OCI-LY7 (cell line): ENCODE data around the gene CSNK2A2. TPM values are rescaled to one million over a fixed set of nuclear protein-coding genes. Genes with fewer than 3 reads are reported as not detected.

Experiments
- BruUV-seq: library from RNA; stranded (reverse); fragments of 400-500 nt; replicated peaks from 2 replicates; lab custom pipeline; 2021; lab: Mats Ljungman, UMichigan
- CTCF ChIA-PET: fragments of 300-600 bp; sonication (Branson Sonifier 250); formaldehyde crosslinking; loops from one replicate; lab custom pipeline; 2022; ENCODE audit warnings: antibody characterized with exemption; ENCODE audit not compliant: unreplicated experiment; lab: Charles Lee
- POLR2A ChIA-PET: fragments of 300-600 bp; sonication (Branson Sonifier 250); formaldehyde crosslinking; loops from one replicate; lab custom pipeline; 2022; ENCODE audit warnings: antibody characterized with exemption; lab: Charles Lee
- DNase-seq: peaks from one replicate; pipeline ENCODE4 v3.0.0-alpha.2; 2015; ENCODE audit warnings: low spot score
- H2AFZ ChIP-seq: fragments of 200-600 bp; sonication (generic), shearing (Covaris generic); 2 replicates; pipeline ENCODE4 v1.6.1; 2014; ENCODE audit warnings: mild to moderate bottlenecking, antibody characterized with exemption, low read length, moderate library complexity
- H3K27ac ChIP-seq: fragments of 200-600 bp; sonication (generic); 2 replicates; pipeline ENCODE4 v1.5.1; 2014; ENCODE audit warnings: mixed run types, low read depth, mild to moderate bottlenecking, moderate library complexity, low read length, inconsistent platforms; ENCODE audit not compliant: poor library complexity, severe bottlenecking
- H3K36me3 ChIP-seq: fragments of 200-600 bp; sonication (generic); 2 replicates; pipeline ENCODE4 v1.6.1; 2014; ENCODE audit warnings: mild to moderate bottlenecking, antibody characterized with exemption, low read length, moderate library complexity, mixed read lengths; ENCODE audit not compliant: insufficient read depth
- H3K4me1 ChIP-seq: fragments of 200-600 bp; sonication (generic); 2 replicates; pipeline ENCODE4 v1.5.1; 2014; ENCODE audit warnings: mild to moderate bottlenecking, low read length; ENCODE audit not compliant: insufficient read depth, poor library complexity, severe bottlenecking
- H3K4me2 ChIP-seq: fragments of 200-600 bp; sonication (generic); 2 replicates; pipeline ENCODE4 v1.6.1; 2014; ENCODE audit warnings: mild to moderate bottlenecking, low read length
- H3K4me3 ChIP-seq: fragments of 200-600 bp; sonication (generic); 2 replicates; pipeline ENCODE4 v1.5.1; 2014; ENCODE audit warnings: mild to moderate bottlenecking, low read depth, low read length; ENCODE audit not compliant: poor library complexity, severe bottlenecking
- H3K79me2 ChIP-seq: fragments of 200-600 bp; sonication (generic); 2 replicates; pipeline ENCODE4 v1.6.1; 2016; ENCODE audit warnings: low read depth, mild to moderate bottlenecking, low read length, moderate library complexity, mixed read lengths; ENCODE audit not compliant: insufficient read depth
- H3K9me2 ChIP-seq: fragments of 200-600 bp; sonication (generic); 2 replicates; pipeline ENCODE4 v1.6.1; 2016; ENCODE audit warnings: mild to moderate bottlenecking, low read length, mixed read lengths; ENCODE audit not compliant: insufficient read depth
- H3K9me3 ChIP-seq: fragments of 200-600 bp; sonication (generic); 2 replicates; pipeline ENCODE4 v1.6.1; 2014; ENCODE audit warnings: mild to moderate bottlenecking, mixed run types, low read length, mixed read lengths
- H4K20me1 ChIP-seq: fragments of 200-600 bp; sonication (generic); 2 replicates; pipeline ENCODE4 v1.6.1; 2014; ENCODE audit warnings: mild to moderate bottlenecking, antibody characterized with exemption, low read length, moderate library complexity, mixed read lengths; ENCODE audit not compliant: insufficient read depth
- CTCF ChIP-seq: fragments of 200-600 bp; sonication (generic); conservative IDR thresholded peaks from 2 replicates; pipeline ENCODE4 v1.5.1; 2014; ENCODE audit warnings: mild to moderate bottlenecking, antibody characterized with exemption, low read length, moderate library complexity, mixed read lengths
- EZH2phosphoT487 ChIP-seq: fragments of 200-600 bp; sonication (generic); IDR thresholded peaks from 2 replicates; pipeline ENCODE4 v1.6.1; 2018; ENCODE audit warnings: low read depth, borderline replicate concordance, mild to moderate bottlenecking, mixed run types, antibody characterized with exemption, low read length, moderate library complexity, mixed read lengths
- intact Hi-C: fragments of 100-400 bp; cut with micrococcal nuclease; formaldehyde crosslinking; loops from one replicate; pipeline ENCODE4 v1.10.0; 2022; ENCODE audit not compliant: unreplicated experiment
- total RNA-seq, 2 experiments: library from RNA; depleted of rRNA in 1 of 2; stranded (reverse); fragments of >200 nt in 1 of 2; shearing (Covaris generic) in 1 of 2; gene quantifications; 2 replicates each; pipeline ENCODE4 v1.2.3, GENCODE V29; 2014 to 2022

Gene CSNK2A2
- total RNA-seq, 2 experiments from 2014 or later: 28.7 to 106 TPM

GRCh38 chr16:58119509-58119845 is 78.4 kb downstream of the CSNK2A2 start:
- H3K27ac ChIP-seq: no peak overlapping the region
- no peak overlapping the region for H3K4me2 ChIP-seq
- peaks cover 30% of the 10 kb centered on the region for H4K20me1 ChIP-seq
- H2AFZ ChIP-seq: no peak overlapping the region
- no peaks in the 10 kb centered on the region for H3K9me2 ChIP-seq
- H3K36me3 ChIP-seq: peaks cover 29% of the 10 kb centered on the region
- no peak overlapping the region for H3K4me3 ChIP-seq
- intact Hi-C loops: no loop called here
- ChIA-PET POLR2A (interaction anchor here (1.1 kb wide), 1 partner anchor 10 kb away, joined by 3 read pairs; the partner anchor contains the start of gene CFAP20), CTCF (no interaction called here)
- DNase-seq: no peak
- TF ChIP-seq EZH2phosphoT487 (no peak), CTCF (no peak)
- peaks cover 65% of the 10 kb centered on the region for H3K79me2 ChIP-seq
- BruUV-seq: no TSS peak
- H3K9me3 ChIP-seq: no peaks in the 10 kb centered on the region
- peaks cover 20% of the 10 kb centered on the region for H3K4me1 ChIP-seq

GRCh38 chr16:58118801-58119508 is 79.0 kb downstream of the CSNK2A2 start:
- H3K4me1 ChIP-seq: peaks cover 15% of the 10 kb centered on the region
- peaks cover 60% of the 10 kb centered on the region for H3K79me2 ChIP-seq
- no peak overlapping the region for H2AFZ ChIP-seq
- BruUV-seq: no TSS peak
- no peak for DNase-seq
- no peak overlapping the region for H3K27ac ChIP-seq
- intact Hi-C loops: no loop called here
- H3K36me3 ChIP-seq: peaks cover 34% of the 10 kb centered on the region
- H3K4me3 ChIP-seq: no peak overlapping the region
- TF ChIP-seq CTCF (no peak), EZH2phosphoT487 (no peak)
- CTCF ChIA-PET: no interaction called here
- H4K20me1 ChIP-seq: peaks cover 24% of the 10 kb centered on the region
- no peak overlapping the region for H3K4me2 ChIP-seq
- POLR2A ChIA-PET: interaction anchor here (1.1 kb wide), 1 partner anchor 10 kb away, joined by 3 read pairs; the partner anchor contains the start of gene CFAP20
- no peaks in the 10 kb centered on the region for H3K9me2 ChIP-seq
- no peaks in the 10 kb centered on the region for H3K9me3 ChIP-seq

- Histone ChIP-seq H3K36me3 (peaks cover 48% of the 10 kb centered on the region), H3K4me3 (no peak overlapping the region), H3K4me1 (peaks cover 5% of the 10 kb centered on the region), H3K79me2 (peaks cover 42% of the 10 kb centered on the region), H3K27ac (no peak overlapping the region), H4K20me1 (peaks cover 17% of the 10 kb centered on the region), H3K9me3 (no peaks in the 10 kb centered on the region), H3K9me2 (no peaks in the 10 kb centered on the region), H3K4me2 (no peak overlapping the region), H2AFZ (no peak overlapping the region)
- DNase-seq: no peak
- TF ChIP-seq EZH2phosphoT487: no peak
- TF ChIP-seq CTCF: no peak
- BruUV-seq: no TSS peak
- POLR2A ChIA-PET: interaction anchor here (0.6 kb wide), 1 partner anchor 14 kb away, joined by 3 read pairs; no protein-coding TSS in a partner anchor
- intact Hi-C loops: no loop called here
- CTCF ChIA-PET: interaction anchor here (0.6 kb wide), 1 partner anchor 134 kb away, joined by 3 read pairs; no protein-coding TSS in a partner anchor
Observed at GRCh38 chr16:58116529-58116928, 81.4 kb downstream of the CSNK2A2 start.
